Trophoblast cell (in vitro differentiated cells and primary cell): ENCODE results near the gene TBXAS1.

Source experiments
- DNase-seq, 2 donors: peaks; one replicate each; pipeline ENCODE4 v3.0.0-alpha.2; 2016
- H2AFZ ChIP-seq: 2 replicates; pipeline ENCODE4 v1.6.1; 2013; ENCODE audit warnings: low read length, moderate library complexity, mild to moderate bottlenecking; ENCODE audit not compliant: insufficient read depth, poor library complexity
- H2AK5ac ChIP-seq: 2 replicates; pipeline ENCODE4 v1.6.1; 2013; ENCODE audit warnings: mild to moderate bottlenecking, low read length
- H2BK120ac ChIP-seq: 2 replicates; pipeline ENCODE4 v1.6.1; 2013; ENCODE audit warnings: low read length, mild to moderate bottlenecking, moderate library complexity; ENCODE audit not compliant: insufficient read depth, poor library complexity
- H2BK12ac ChIP-seq: 2 replicates; pipeline ENCODE4 v1.6.1; 2013; ENCODE audit warnings: mild to moderate bottlenecking, low read length, moderate library complexity
- H2BK5ac ChIP-seq: 2 replicates; pipeline ENCODE4 v1.6.1; 2013; ENCODE audit warnings: low read length, low read depth, moderate library complexity, mild to moderate bottlenecking; ENCODE audit not compliant: poor library complexity
- H3K14ac ChIP-seq: 2 replicates; pipeline ENCODE4 v1.6.1; 2013; ENCODE audit warnings: mild to moderate bottlenecking, low read length
- H3K18ac ChIP-seq: 2 replicates; pipeline ENCODE4 v1.6.1; 2013; ENCODE audit warnings: mild to moderate bottlenecking, low read length
- H3K23ac ChIP-seq: 2 replicates; pipeline ENCODE4 v1.6.1; 2013; ENCODE audit warnings: low read length
- H3K27ac ChIP-seq: 2 replicates; pipeline ENCODE4 v1.5.1; 2013; ENCODE audit warnings: low read depth, mild to moderate bottlenecking, inconsistent platforms, low read length, moderate library complexity
- H3K27me3 ChIP-seq: 2 replicates; pipeline ENCODE4 v1.6.1; 2013; ENCODE audit warnings: inconsistent platforms, mild to moderate bottlenecking, low read length, moderate library complexity; ENCODE audit not compliant: insufficient read depth
- H3K36me3 ChIP-seq, 2 experiments: 1 replicate in 1 of 2; 2 replicates in 1 of 2; pipeline ENCODE4 v1.6.1; 2013; ENCODE audit warnings: low read length in 2 of 2, mild to moderate bottlenecking in 2 of 2, moderate library complexity in 1 of 2; ENCODE audit not compliant: insufficient read depth in 2 of 2, control insufficient read depth in 1 of 2
- H3K4ac ChIP-seq: 2 replicates; pipeline ENCODE4 v1.6.1; 2013; ENCODE audit warnings: low read depth, mild to moderate bottlenecking, low read length, moderate library complexity
- H3K4me1 ChIP-seq, 2 experiments: 1 replicate in 1 of 2; 2 replicates in 1 of 2; pipeline ENCODE4 v1.6.1; 2013; ENCODE audit warnings: low read length in 2 of 2, mild to moderate bottlenecking in 2 of 2, moderate library complexity in 1 of 2; ENCODE audit not compliant: insufficient read depth in 2 of 2, control insufficient read depth in 1 of 2
- H3K4me2 ChIP-seq: 2 replicates; pipeline ENCODE4 v1.6.1; 2013; ENCODE audit warnings: inconsistent platforms, mild to moderate bottlenecking, low read length, moderate library complexity
- H3K4me3 ChIP-seq: 2 replicates; pipeline ENCODE4 v1.5.1; 2013; ENCODE audit warnings: mild to moderate bottlenecking, low read depth, low read length, inconsistent platforms
- H3K79me1 ChIP-seq: one replicate; pipeline ENCODE4 v1.6.1; 2013; ENCODE audit warnings: low read length
- H3K79me2 ChIP-seq: 2 replicates; pipeline ENCODE4 v1.6.1; 2013; ENCODE audit warnings: low read length, mild to moderate bottlenecking; ENCODE audit not compliant: control insufficient read depth, insufficient read depth, poor library complexity
- H3K9ac ChIP-seq: 2 replicates; pipeline ENCODE4 v1.6.1; 2013; ENCODE audit warnings: mild to moderate bottlenecking, low read length
- H3K9me3 ChIP-seq: 2 replicates; pipeline ENCODE4 v1.6.1; 2013; ENCODE audit warnings: low read depth, mild to moderate bottlenecking, control low read depth, inconsistent platforms, low read length; ENCODE audit not compliant: insufficient read depth
- H4K12ac ChIP-seq: 2 replicates; pipeline ENCODE4 v1.6.1; 2013; ENCODE audit warnings: low read depth, mild to moderate bottlenecking, low read length, moderate library complexity
- H4K8ac ChIP-seq: 2 replicates; pipeline ENCODE4 v1.6.1; 2013; ENCODE audit warnings: low read depth, mild to moderate bottlenecking, low read length, moderate library complexity
- H4K91ac ChIP-seq: one replicate; pipeline ENCODE4 v1.6.1; 2013; ENCODE audit warnings: low read depth, mild to moderate bottlenecking, low read length, moderate library complexity
- WGBS: extraction: QIAGEN DNeasy Blood & Tissue Kit; methylation state at CpG from one replicate; pipeline ENCODE4 v1.1.7; 2013; ENCODE audit warnings: missing lambda C conversion rate; ENCODE audit not compliant: insufficient read length, insufficient coverage; ENCODE audit errors: extremely low coverage; 5-methylcytosine and 5-hydroxymethylcytosine counted together

Gene TBXAS1

DNA sequence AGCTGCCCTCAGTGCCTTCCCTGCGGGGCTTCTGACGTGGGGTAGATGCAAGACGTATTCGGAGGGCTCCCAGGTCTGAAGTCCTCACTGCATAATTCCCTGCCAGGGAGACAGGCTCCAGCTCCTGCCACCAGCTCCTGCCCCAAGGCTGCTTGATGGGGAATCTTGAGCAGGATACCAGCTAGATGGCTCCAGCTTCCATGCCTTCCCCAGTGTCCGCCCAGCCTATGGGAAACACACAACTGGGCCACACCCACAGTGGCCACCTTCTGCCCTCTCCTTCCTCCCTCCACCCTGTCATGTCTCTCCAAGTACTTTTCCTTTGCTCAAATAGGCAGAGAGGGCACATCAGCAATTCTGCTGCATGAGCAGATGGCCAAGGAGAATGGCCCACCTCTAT, 137.9 kb downstream of the TBXAS1 start:
- no peak for DNase-seq
- H3K4me3 ChIP-seq: no peak overlapping the region
- no peak overlapping the region for H3K27ac ChIP-seq
- H3K9me3 ChIP-seq: no peaks in the 10 kb centered on the region
- H3K36me3 ChIP-seq: no peaks in the 10 kb centered on the region
- H3K9ac ChIP-seq: no peak overlapping the region
- H4K91ac ChIP-seq: no peak overlapping the region
- no peak overlapping the region for H2AFZ ChIP-seq
- H2BK12ac ChIP-seq: no peak overlapping the region
- H3K4me2 ChIP-seq: no peak overlapping the region
- no peak overlapping the region for H2BK120ac ChIP-seq
- H3K14ac ChIP-seq: no peak overlapping the region
- H3K27me3 ChIP-seq: no peaks in the 10 kb centered on the region
- H4K12ac ChIP-seq: no peak overlapping the region
- no peaks in the 10 kb centered on the region for H3K79me2 ChIP-seq
- H3K18ac ChIP-seq: no peak overlapping the region
- peaks cover 0 to 2% of the 10 kb centered on the region in 2 experiments for H3K4me1 ChIP-seq
- H3K4ac ChIP-seq: no peak overlapping the region
- no peak overlapping the region for H2BK5ac ChIP-seq
- H3K79me1 ChIP-seq: no peaks in the 10 kb centered on the region
- WGBS: no CpG with 5 or more reads among the region's 5 CpGs
- no peak overlapping the region for H2AK5ac ChIP-seq
- no peak overlapping the region for H4K8ac ChIP-seq
- H3K23ac ChIP-seq: no peak overlapping the region

DNA sequence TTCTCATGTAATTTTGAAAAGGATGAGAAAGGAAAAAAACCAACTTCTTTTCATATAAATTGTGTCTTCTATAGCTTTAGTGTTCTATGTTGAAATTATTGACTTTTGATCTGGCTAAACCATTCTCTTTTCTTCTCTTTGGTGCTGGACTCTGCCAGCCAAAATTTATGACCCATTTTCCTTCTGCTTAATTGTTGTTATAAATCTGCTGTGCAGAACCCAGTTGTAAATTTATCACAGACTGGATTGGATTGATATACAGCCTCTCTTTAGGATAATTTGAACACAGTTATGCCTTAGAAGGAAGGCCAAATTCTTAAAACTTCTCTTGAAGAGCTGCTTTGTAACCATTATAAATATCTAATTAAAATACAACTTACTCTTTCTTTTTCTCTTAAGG, 139.9 kb downstream of the TBXAS1 start:
- no peaks in the 10 kb centered on the region for H3K79me2 ChIP-seq
- no peak overlapping the region for H2AFZ ChIP-seq
- no peaks in the 10 kb centered on the region for H3K27me3 ChIP-seq
- no peak overlapping the region for H3K27ac ChIP-seq
- H4K8ac ChIP-seq: no peak overlapping the region
- H3K9me3 ChIP-seq: no peaks in the 10 kb centered on the region
- H4K12ac ChIP-seq: no peak overlapping the region
- H3K9ac ChIP-seq: no peak overlapping the region
- H3K14ac ChIP-seq: no peak overlapping the region
- H3K18ac ChIP-seq: no peak overlapping the region
- peaks cover 0 to 2% of the 10 kb centered on the region in 2 experiments for H3K4me1 ChIP-seq
- no peak overlapping the region for H4K91ac ChIP-seq
- no peaks in the 10 kb centered on the region for H3K36me3 ChIP-seq
- no peak overlapping the region for H3K4ac ChIP-seq
- no peaks in the 10 kb centered on the region for H3K79me1 ChIP-seq
- H3K4me3 ChIP-seq: no peak overlapping the region
- no peak overlapping the region for H2BK120ac ChIP-seq
- DNase-seq: no peak
- no peak overlapping the region for H2AK5ac ChIP-seq
- H3K4me2 ChIP-seq: no peak overlapping the region
- no peak overlapping the region for H2BK5ac ChIP-seq
- H2BK12ac ChIP-seq: no peak overlapping the region
- H3K23ac ChIP-seq: no peak overlapping the region

DNA sequence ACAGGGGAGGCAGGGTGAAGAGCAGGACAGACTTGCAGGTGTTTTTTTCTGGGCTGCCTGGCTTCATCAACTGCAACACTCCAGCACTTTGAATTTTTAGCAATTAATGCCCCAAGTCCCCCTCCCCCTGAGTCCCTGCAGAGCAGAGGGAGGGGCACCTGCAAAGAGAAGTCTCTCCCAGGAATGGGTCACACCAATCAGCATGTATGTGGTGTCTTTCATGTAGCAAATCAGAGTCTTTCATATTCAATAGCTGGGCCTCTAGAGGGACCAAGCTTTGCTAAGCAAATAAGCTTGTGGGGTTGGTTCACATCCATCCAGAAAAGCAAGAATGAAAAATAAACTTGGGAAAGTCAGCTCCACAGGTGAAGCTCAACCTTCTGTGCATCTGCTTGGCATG, 143.0 kb downstream of the TBXAS1 start:
- Histone ChIP-seq H3K18ac (no peak overlapping the region), H4K8ac (no peak overlapping the region), H3K36me3 (no peaks in the 10 kb centered on the region), H3K4me3 (no peak overlapping the region), H3K27me3 (no peaks in the 10 kb centered on the region), H3K27ac (no peak overlapping the region), H3K23ac (no peak overlapping the region), H3K79me1 (no peaks in the 10 kb centered on the region), H3K9me3 (no peaks in the 10 kb centered on the region), H2BK5ac (no peak overlapping the region), H4K12ac (no peak overlapping the region), H3K9ac (no peak overlapping the region), H2AK5ac (no peak overlapping the region), H3K14ac (no peak overlapping the region), H3K4me1 (peaks cover 0 to 2% of the 10 kb centered on the region in 2 experiments), H2AFZ (no peak overlapping the region), H4K91ac (no peak overlapping the region), H2BK12ac (no peak overlapping the region), H2BK120ac (no peak overlapping the region), H3K4ac (no peak overlapping the region), H3K79me2 (no peaks in the 10 kb centered on the region), H3K4me2 (no peak overlapping the region)
- no peak for DNase-seq

DNA sequence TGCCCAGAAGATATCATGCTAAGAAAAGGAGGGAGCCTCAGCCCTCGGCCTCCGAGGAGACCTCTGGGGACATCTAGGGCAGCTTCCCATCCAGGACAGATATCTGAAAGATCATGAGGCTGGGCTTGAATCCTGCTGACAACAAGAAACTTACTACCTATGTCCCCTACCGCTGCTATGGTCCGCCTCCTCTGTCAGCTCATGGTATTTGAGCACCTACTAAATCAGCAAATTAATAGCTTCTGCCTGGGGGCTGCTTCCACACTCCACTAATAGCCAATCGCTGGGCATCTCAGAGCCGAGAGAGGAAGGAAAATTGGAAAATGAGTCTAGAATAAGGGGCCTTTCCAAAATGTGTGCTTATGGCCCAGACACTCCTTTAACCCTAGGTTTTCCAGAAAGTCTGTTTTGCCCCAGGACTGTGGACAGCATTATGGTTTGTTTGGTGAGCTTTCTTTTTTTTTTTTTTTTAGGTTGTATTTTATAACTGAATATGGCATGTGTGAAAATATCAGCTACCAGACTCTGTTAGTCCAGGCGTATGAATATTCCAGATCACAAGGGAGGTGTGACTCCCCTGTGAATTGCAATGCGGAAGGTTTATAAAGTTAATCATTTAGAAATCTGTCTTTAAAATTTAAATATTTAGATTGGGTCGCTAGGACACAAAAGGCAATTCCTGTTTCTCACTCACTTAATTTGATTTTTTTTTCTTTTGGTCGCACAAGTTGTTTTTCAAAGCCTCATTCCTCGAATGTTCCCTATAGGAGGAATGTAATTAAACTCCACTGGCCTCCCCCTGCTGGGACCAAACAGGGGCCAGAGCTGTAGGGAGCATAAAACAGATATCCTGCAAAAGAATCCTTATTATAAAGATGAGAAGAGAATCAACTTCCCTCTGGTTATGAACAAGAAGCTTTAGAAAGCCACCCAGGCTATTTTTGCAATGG, 144.3 kb downstream of the TBXAS1 start:
- H4K8ac ChIP-seq: no peak overlapping the region
- H3K18ac ChIP-seq: no peak overlapping the region
- H3K4me1 ChIP-seq: no peaks in the 10 kb centered on the region
- no peaks in the 10 kb centered on the region for H3K9me3 ChIP-seq
- H2BK12ac ChIP-seq: no peak overlapping the region
- H2BK120ac ChIP-seq: no peak overlapping the region
- no peak overlapping the region for H3K27ac ChIP-seq
- no peaks in the 10 kb centered on the region for H3K79me2 ChIP-seq
- H3K36me3 ChIP-seq: no peaks in the 10 kb centered on the region
- WGBS: no CpG with 5 or more reads among the region's 11 CpGs
- H3K79me1 ChIP-seq: no peaks in the 10 kb centered on the region
- H3K27me3 ChIP-seq: no peaks in the 10 kb centered on the region
- no peak for DNase-seq
- H2BK5ac ChIP-seq: no peak overlapping the region
- H4K91ac ChIP-seq: no peak overlapping the region
- H3K4ac ChIP-seq: no peak overlapping the region
- H3K4me2 ChIP-seq: no peak overlapping the region
- H4K12ac ChIP-seq: no peak overlapping the region
- H3K14ac ChIP-seq: no peak overlapping the region
- no peak overlapping the region for H3K4me3 ChIP-seq
- no peak overlapping the region for H3K23ac ChIP-seq
- H3K9ac ChIP-seq: no peak overlapping the region
- H2AFZ ChIP-seq: no peak overlapping the region
- no peak overlapping the region for H2AK5ac ChIP-seq
